ENCODE results near the gene PHACTR1.

Gene PHACTR1

GRCh38 chr6:13072686-13073347, 356.2 kb downstream of the PHACTR1 start:
- no peak for DNase-seq (ENCODE audit: low spot score)

DNA sequence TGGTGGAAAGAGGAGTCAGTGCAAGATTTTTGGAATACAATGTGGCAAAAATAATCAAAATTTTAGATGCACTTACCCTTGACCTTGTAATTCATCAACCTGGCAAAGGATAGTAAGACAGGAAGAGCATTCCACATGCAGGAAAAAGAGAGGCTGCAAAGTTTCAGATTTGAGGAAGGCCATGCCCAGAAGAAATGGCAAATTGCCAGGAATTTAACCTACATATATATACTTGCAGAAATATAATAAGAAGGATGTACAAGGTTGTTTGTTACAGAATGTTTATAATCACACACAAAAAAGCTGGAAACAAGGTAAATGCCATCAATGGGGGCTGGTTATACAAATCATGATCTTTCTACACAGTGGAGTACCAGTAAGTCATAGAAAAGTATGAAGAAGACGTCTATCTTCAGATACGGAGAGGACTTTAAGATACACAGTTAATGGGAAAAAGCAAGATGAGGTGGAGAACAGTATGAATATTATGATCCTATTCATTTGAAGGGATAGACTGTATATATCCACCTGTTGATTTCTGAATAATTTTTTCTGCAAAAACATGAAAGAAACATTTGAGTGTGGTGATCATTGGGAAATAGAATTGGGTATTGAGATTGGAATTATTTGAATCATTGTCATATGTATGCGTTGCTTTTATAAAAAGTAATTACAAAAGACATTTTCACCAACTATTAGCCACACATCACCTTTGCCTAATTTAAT, 358.0 kb downstream of the PHACTR1 start:
- no peak for DNase-seq (ENCODE audit: low spot score)

GRCh38 chr6:13075141-13075845, 358.7 kb downstream of the PHACTR1 start:
- DNase-seq (ENCODE audit: low spot score), result no peak

GRCh38 chr6:13076575-13076974, 360.0 kb downstream of the PHACTR1 start:
- no peak for DNase-seq (ENCODE audit: low spot score)

DNA sequence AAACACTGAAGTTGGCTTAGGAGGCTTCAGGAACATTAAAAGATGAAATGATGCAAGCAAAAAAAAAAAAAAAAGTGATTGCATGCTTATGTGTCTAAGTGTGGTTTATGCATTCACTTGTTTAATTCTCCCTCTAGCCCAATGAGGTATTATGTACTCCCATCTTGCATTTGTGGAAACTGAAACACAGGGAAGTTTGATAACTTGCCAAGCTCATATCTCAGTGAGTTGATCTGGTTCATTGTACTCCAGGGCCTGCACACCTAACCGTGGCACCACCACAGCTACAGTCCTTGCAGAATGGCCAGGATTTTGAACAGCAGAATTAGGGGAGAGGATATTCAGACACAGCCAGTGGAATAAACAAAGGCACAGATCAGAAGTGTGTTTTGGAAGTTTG, 360.6 kb downstream of the PHACTR1 start:
- DNase-seq (ENCODE audit: low spot score), result no peak

DNA sequence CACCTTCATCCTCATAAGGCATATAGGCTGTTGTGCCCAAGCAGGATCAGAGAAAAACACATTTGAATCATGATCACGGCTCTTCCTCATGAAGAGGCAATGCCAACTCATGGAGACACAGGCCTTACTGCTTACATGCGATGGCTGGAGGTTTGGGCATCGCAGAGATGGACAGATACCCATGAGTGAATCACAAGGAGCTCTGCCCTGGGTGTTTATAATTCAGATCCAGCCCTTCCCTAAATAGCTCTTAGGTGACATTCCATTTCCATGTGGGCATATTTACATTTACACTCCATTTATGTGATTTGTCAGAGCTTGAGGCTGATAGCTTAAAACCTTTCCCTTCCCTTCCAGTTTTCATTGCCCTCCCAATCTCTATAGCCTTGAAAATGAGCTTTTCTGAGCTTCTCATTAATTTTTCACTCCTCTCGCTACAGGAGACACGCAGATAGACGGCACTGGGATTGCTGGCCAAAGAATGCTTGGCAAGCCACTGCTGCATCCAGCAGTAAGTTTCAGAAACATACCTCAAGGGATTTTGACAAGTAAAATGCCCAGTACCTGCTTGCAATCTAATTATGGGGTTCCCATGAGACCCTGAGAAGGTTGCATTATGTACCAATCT, 362.6 kb downstream of the PHACTR1 start:
- no peak for DNase-seq (ENCODE audit: low spot score)

DNA sequence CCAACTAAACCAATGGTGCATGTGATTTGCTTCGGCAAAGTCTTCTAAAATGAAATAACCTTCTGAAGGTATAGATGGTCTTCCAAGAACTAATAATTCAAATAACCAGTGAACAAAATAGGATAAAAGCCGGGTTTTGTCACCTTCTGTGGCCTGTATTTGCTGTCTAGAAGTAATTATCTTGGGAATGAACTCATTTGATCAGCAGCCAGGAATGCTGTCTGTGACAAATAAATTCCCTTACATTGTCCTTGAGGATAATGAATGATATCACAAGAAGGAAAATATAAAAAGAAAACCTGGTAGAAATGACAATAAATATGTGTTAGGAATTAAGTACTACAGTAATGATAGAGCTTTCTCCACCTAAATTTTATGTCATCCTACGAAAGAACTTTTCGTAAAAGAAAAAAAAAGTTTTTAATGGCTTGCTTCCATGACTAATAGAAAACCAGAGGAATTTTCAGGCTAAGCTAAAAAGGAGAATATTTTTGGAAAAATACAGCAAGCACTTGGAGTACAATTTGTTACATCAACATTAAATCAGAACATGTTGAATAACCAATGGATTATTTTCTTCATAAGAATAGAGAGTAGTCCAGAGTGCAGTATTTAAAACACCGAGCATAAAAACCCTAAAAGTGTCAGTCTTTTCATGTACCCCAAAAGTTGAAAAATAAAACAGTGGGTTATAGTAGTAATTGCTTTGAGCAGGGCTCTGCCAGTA, 364.1 kb downstream of the PHACTR1 start:
- DNase-seq (ENCODE audit: low spot score), result no peak

- no peak for DNase-seq (ENCODE audit: low spot score)
Measured at GRCh38 chr6:13081189-13081563, 364.6 kb downstream of the PHACTR1 start.

DNA sequence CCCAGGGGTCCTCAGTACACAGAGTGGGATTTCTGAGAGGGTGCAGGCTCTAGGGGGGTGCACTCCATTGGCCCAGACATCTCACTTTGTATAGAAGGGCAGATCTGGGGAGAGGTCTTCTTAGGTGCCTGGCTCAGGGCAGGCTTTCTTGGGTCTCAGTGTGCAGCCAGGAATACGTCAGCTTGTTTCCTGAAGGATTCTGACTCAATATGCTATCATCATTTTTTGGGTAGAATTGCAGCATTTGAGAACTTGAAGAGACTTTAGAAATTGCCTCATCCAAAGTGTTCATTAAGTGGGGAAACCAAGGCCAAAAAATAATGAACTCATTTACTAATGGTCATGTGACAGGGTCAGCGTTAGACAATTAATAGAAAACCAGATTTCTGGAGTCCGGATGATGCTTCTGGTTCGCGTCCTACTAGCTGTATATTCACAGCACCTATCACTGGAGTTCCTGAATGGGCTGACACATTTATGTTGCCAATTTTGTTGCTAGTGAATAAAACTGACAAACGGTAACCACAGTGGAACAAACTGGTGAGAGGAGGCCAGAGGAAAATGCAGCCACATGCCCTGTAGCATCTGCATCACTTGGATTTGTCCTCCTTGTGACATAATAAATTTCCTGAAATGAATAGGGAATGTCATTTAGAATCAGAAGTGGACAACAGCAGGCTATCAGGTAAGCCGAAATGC, 372.9 kb downstream of the PHACTR1 start:
- no peak for DNase-seq (ENCODE audit: low spot score)

- DNase-seq (ENCODE audit: low spot score), result no peak
Measured at GRCh38 chr6:13091192-13091591, 374.6 kb downstream of the PHACTR1 start.

DNA sequence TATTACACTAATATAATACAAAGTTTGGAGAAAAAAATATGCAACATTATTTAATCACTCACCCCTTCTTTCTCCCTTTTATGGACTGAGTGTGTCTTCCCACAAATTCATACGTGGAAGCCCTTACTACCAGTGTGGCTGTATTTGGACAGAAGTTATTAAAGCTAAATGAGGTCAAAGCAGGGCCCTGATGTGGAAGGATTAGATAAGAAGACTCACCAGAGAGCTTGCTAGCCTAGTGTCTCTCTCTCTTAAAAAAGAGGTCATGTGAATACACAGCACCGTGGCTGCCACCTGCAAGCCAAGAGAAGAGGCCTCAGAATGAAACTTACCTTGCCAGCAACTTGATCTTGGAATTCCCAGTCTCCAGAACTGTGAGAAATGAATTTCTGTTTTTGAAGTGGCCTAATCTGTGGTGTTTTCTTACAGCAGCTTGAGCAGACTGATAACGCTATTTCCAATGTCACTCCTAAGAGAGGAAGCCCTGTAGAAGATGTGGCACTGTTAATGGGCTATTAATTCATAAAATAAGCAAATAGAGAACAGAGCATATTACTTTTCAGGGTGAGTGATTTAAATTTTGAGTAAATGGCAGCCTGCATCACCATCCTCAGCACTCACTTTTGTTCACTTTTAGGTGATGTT, 378.3 kb downstream of the PHACTR1 start:
- no peak for DNase-seq (ENCODE audit: low spot score)

GRCh38 chr6:13096084-13096483, 379.5 kb downstream of the PHACTR1 start:
- no peak for DNase-seq (ENCODE audit: low spot score)

DNA sequence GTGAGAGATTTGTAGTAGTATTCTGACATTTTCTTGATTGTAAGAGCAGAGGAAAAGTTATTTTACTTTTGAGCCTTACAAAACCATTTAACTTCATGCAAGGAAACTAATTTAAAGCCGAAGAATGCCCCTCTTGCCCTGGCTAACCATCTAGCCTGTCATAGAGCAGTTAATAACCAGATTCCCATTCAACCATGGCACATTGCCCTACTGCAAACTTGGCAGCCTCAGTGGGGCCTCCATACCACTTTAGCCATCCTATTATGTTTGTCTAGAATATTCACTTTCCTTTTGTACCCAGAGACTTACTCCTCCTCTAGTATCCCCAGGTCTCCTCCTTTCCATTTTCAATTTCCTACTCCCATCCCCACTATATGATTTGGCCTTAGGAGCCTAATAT, 380.9 kb downstream of the PHACTR1 start:
- DNase-seq (ENCODE audit: low spot score), result no peak

- no peak for DNase-seq (ENCODE audit: low spot score)
Measured at GRCh38 chr6:13098006-13098405, 381.4 kb downstream of the PHACTR1 start.

GRCh38 chr6:13098793-13099570, 382.4 kb downstream of the PHACTR1 start:
- DNase-seq (ENCODE audit: low spot score), result no peak

DNA sequence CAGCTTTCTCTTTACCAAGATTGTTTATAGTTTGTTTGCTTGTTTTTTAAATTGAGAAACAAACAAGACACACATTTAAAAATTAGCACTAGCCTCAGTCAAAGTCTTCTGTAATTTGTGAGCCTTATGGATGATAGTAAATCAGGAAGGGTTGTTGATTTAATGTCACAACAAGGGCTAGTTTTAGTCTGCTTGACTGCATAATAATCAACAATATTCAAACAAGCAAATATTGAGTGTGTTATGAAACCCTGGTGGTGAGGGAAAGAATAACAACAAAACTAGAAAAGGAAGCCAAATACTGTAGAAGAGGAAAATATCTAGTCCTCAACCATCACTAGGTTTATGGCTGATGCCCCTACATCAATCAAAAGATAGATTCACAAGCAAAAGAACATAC, 383.2 kb downstream of the PHACTR1 start:
- DNase-seq (ENCODE audit: low spot score), result no peak

- no peak for DNase-seq (ENCODE audit: low spot score)
Measured at GRCh38 chr6:13101409-13101808, 384.8 kb downstream of the PHACTR1 start.

GRCh38 chr6:13101985-13102384, 385.4 kb downstream of the PHACTR1 start:
- DNase-seq (ENCODE audit: low spot score), result no peak

- DNase-seq (ENCODE audit: low spot score), result no peak
Measured at GRCh38 chr6:13103169-13103568, 386.6 kb downstream of the PHACTR1 start.

- DNase-seq (ENCODE audit: low spot score), result no peak
Measured at GRCh38 chr6:13105139-13105538, 388.6 kb downstream of the PHACTR1 start.
